ENCODE measurements around the gene RIMS4.
"Not testable (repeated sequence)": the region's sequence is repeated elsewhere in the genome, so short reads cannot be mapped to it uniquely, and the experiment has no call there.

The RIMS4 gene

GRCh38 chr20:44790638-44791393 is 19.5 kb downstream of the RIMS4 start:
- DNase-seq, result no peak

GRCh38 chr20:44788706-44789456 is 21.5 kb downstream of the RIMS4 start:
- no peak for DNase-seq

GRCh38 chr20:44787299-44787698 is 23.0 kb downstream of the RIMS4 start:
- DNase-seq, result no peak

GRCh38 chr20:44785768-44786167 is 24.6 kb downstream of the RIMS4 start:
- no peak for DNase-seq

GRCh38 chr20:44784688-44785087 is 25.7 kb downstream of the RIMS4 start:
- DNase-seq, result no peak

- DNase-seq, result no peak
Measured at GRCh38 chr20:44781791-44782190, 28.6 kb downstream of the RIMS4 start.

- no peak for DNase-seq
Measured at GRCh38 chr20:44781118-44781517, 29.2 kb downstream of the RIMS4 start.

GRCh38 chr20:44780226-44780625 is 30.1 kb downstream of the RIMS4 start:
- peak; percentile 1 to 35 for DNase-seq

- no peak for DNase-seq
Measured at GRCh38 chr20:44776980-44777379, 33.4 kb downstream of the RIMS4 start.

GRCh38 chr20:44773070-44773829 is 37.1 kb downstream of the RIMS4 start:
- no peak for DNase-seq

GRCh38 chr20:44772636-44773035 is 37.7 kb downstream of the RIMS4 start:
- no peak for DNase-seq

GRCh38 chr20:44771172-44771535 is 39.2 kb downstream of the RIMS4 start:
- no peak for DNase-seq

GRCh38 chr20:44770484-44771171 is 39.7 kb downstream of the RIMS4 start:
- no peak for DNase-seq

GRCh38 chr20:44769481-44769863 is 40.9 kb downstream of the RIMS4 start:
- DNase-seq, result no peak

GRCh38 chr20:44768854-44769480 is 41.4 kb downstream of the RIMS4 start:
- no peak for DNase-seq

GRCh38 chr20:44768256-44768655 is 42.1 kb downstream of the RIMS4 start:
- no peak for DNase-seq

GRCh38 chr20:44765701-44766347 is 44.5 kb downstream of the RIMS4 start:
- no peak for DNase-seq

- no peak for DNase-seq
Measured at GRCh38 chr20:44765091-44765490, 45.3 kb downstream of the RIMS4 start.

GRCh38 chr20:44763798-44764197 is 46.5 kb downstream of the RIMS4 start:
- DNase-seq, result not testable (repeated sequence)

- DNase-seq, result no peak
Measured at GRCh38 chr20:44762466-44763140, 47.7 kb downstream of the RIMS4 start.

- DNase-seq, result no peak
Measured at GRCh38 chr20:44761423-44761822, 48.9 kb downstream of the RIMS4 start.
